ENCODE data around the gene EIF4E1B. TPM values are rescaled to one million over a fixed set of nuclear protein-coding genes. Genes with fewer than 3 reads are reported as not detected.

EIF4E1B gene
- not detected for total RNA-seq
- not detected for total RNA-seq (2013)
- total RNA-seq, result 0 to 0.05 (median 0) reads per million in 29 experiments

- H3K27me3 Mint-ChIP-seq, result peaks cover 52 to 80% of the 10 kb centered on the region in 2 donors
- ChIA-PET CTCF (interaction anchor here in 1 of 2 donors (0.6 to 1.5 kb wide), 2 partner anchors 11 to 31 kb away, joined by 4 to 5 read pairs; no protein-coding TSS in a partner anchor), POLR2A (interaction anchor here in 1 of 2 donors (0.6 kb wide), 1 partner anchor 31 kb away, joined by 3 read pairs; no protein-coding TSS in a partner anchor)
- H3K4me1 Mint-ChIP-seq, result peaks cover 6 to 28% (median 13%) of the 10 kb centered on the region in 3 donors
- DNase-seq, result peak in 16 of 35 experiments; percentile 7 to 60 (median 38)
- no peak within 1 kb of the TSS for H3K27ac Mint-ChIP-seq
- H3K36me3 ChIP-seq (ENCODE audit: control insufficient read depth in 2 of 2, extremely low read depth in 1 of 2, insufficient read depth in 1 of 2, low read length in 1 of 2), result no peaks in the 10 kb centered on the region
- peaks cover 2 to 17% of the 10 kb centered on the region in 2 experiments for H3K4me1 ChIP-seq (ENCODE audit: control insufficient read depth in 1 of 2, extremely low read depth in 1 of 2, insufficient read depth in 2 of 2, low read length in 2 of 2)
- H3K9me3 ChIP-seq, result no peaks in the 10 kb centered on the region
- peak within 1 kb of the TSS in 1 of 2 donors; percentile 62 for H3K4me3 ChIP-seq (ENCODE audit: control insufficient read depth in 1 of 2, extremely low read depth in 1 of 2, low read length in 1 of 2)
- 2% methylated on average over 82 of the region's 94 CpGs for WGBS (ENCODE audit: insufficient coverage)
- peak within 1 kb of the TSS; percentile 24 to 58 (median 47) for H3K4me3 Mint-ChIP-seq
- no peaks in the 10 kb centered on the region for H3K9me3 Mint-ChIP-seq
- peaks cover 24 to 88% of the 10 kb centered on the region in 2 experiments for H3K27me3 ChIP-seq (replicated peaks in 1 of 2; ENCODE audit: control insufficient read depth in 2 of 2, extremely low read depth in 1 of 2, insufficient read depth in 2 of 2, low read length in 1 of 2)
- no peaks in the 10 kb centered on the region for H3K36me3 Mint-ChIP-seq
- no peak within 1 kb of the TSS for H3K27ac ChIP-seq (ENCODE audit: low read length)
- ATAC-seq (replicated peaks in 1 of 4), result peak; percentile 85 to 95 (median 91)
These were observed at the start of gene EIF4E1B, which contains the start of gene SNCB for GRCh38 chr5:176629853-176630680. EIF4E1B (plus strand) TSS chr5:176630675; CDS start chr5:176642788, 12,113 bp downstream. SNCB (minus strand) TSS chr5:176630534; CDS start chr5:176629654, 880 bp downstream.

- 95% methylated on average over 9 of the region's 12 CpGs for WGBS (ENCODE audit: insufficient coverage)
- no peaks in the 10 kb centered on the region for H3K36me3 Mint-ChIP-seq
- CTCF ChIA-PET, result no interaction called here
These were observed 49.1 kb upstream of the EIF4E1B start for GRCh38 chr5:176581361-176581760.

GRCh38 chr5:176583076-176583475 lies 47.4 kb upstream of the EIF4E1B start:
- WGBS (ENCODE audit: insufficient coverage), result 85% methylated on average over 3 of the region's 4 CpGs
- Histone ChIP-seq H3K27ac (ENCODE audit: low read length) (no peak overlapping the region), H3K27me3 (replicated peaks in 1 of 2; ENCODE audit: control insufficient read depth in 2 of 2, extremely low read depth in 1 of 2, insufficient read depth in 2 of 2, low read length in 1 of 2) (peaks cover 0 to 9% of the 10 kb centered on the region in 2 experiments), H3K9me3 (no peaks in the 10 kb centered on the region), H3K4me3 (ENCODE audit: control insufficient read depth in 1 of 2, extremely low read depth in 1 of 2, low read length in 1 of 2) (no peak overlapping the region), H3K4me1 (ENCODE audit: control insufficient read depth in 1 of 2, extremely low read depth in 1 of 2, insufficient read depth in 2 of 2, low read length in 2 of 2) (peaks cover 0 to 5% of the 10 kb centered on the region in 2 experiments), H3K36me3 (ENCODE audit: control insufficient read depth in 2 of 2, extremely low read depth in 1 of 2, insufficient read depth in 1 of 2, low read length in 1 of 2) (no peaks in the 10 kb centered on the region)
- H3K27ac Mint-ChIP-seq, result no peak overlapping the region
- ChIA-PET POLR2A (no interaction called here), CTCF (no interaction called here)
- no peak for DNase-seq
- no peaks in the 10 kb centered on the region for H3K27me3 Mint-ChIP-seq
- peaks cover 0 to 3% (median 2%) of the 10 kb centered on the region in 3 donors for H3K4me1 Mint-ChIP-seq
- peaks cover 0 to 5% (median 0%) of the 10 kb centered on the region in 3 donors for H3K9me3 Mint-ChIP-seq
- no peak for ATAC-seq (replicated peaks in 1 of 4)
- no peak overlapping the region for H3K4me3 Mint-ChIP-seq
- H3K36me3 Mint-ChIP-seq, result no peaks in the 10 kb centered on the region

More at GRCh38 chr5:176581361-176581760, 49.1 kb upstream of the EIF4E1B start:
- peaks cover 0 to 8% (median 2%) of the 10 kb centered on the region in 3 donors for H3K4me1 Mint-ChIP-seq
- Histone ChIP-seq H3K36me3 (ENCODE audit: control insufficient read depth in 2 of 2, extremely low read depth in 1 of 2, insufficient read depth in 1 of 2, low read length in 1 of 2) (no peaks in the 10 kb centered on the region), H3K9me3 (no peaks in the 10 kb centered on the region), H3K27me3 (replicated peaks in 1 of 2; ENCODE audit: control insufficient read depth in 2 of 2, extremely low read depth in 1 of 2, insufficient read depth in 2 of 2, low read length in 1 of 2) (peaks cover 0 to 9% of the 10 kb centered on the region in 2 experiments), H3K4me3 (ENCODE audit: control insufficient read depth in 1 of 2, extremely low read depth in 1 of 2, low read length in 1 of 2) (no peak overlapping the region), H3K27ac (ENCODE audit: low read length) (no peak overlapping the region), H3K4me1 (ENCODE audit: control insufficient read depth in 1 of 2, extremely low read depth in 1 of 2, insufficient read depth in 2 of 2, low read length in 2 of 2) (peaks cover 0 to 8% of the 10 kb centered on the region in 2 experiments)
- H3K4me3 Mint-ChIP-seq, result no peak overlapping the region
- no peak for DNase-seq
- no peak for ATAC-seq (replicated peaks in 1 of 4)
- POLR2A ChIA-PET, result no interaction called here
- no peaks in the 10 kb centered on the region for H3K27me3 Mint-ChIP-seq
- H3K9me3 Mint-ChIP-seq, result peaks cover 0 to 5% (median 0%) of the 10 kb centered on the region in 3 donors
- no peak overlapping the region for H3K27ac Mint-ChIP-seq

GRCh38 chr5:176587398-176587797 lies 43.1 kb upstream of the EIF4E1B start:
- no peak overlapping the region for H3K4me3 ChIP-seq (ENCODE audit: control insufficient read depth in 1 of 2, extremely low read depth in 1 of 2, low read length in 1 of 2)
- WGBS (ENCODE audit: insufficient coverage), result 87% methylated on average over 3 of the region's 7 CpGs
- no peak overlapping the region for H3K27ac Mint-ChIP-seq
- no peaks in the 10 kb centered on the region for H3K36me3 ChIP-seq (ENCODE audit: control insufficient read depth in 2 of 2, extremely low read depth in 1 of 2, insufficient read depth in 1 of 2, low read length in 1 of 2)
- H3K36me3 Mint-ChIP-seq, result no peaks in the 10 kb centered on the region
- peaks cover 0 to 9% of the 10 kb centered on the region in 2 experiments for H3K27me3 ChIP-seq (replicated peaks in 1 of 2; ENCODE audit: control insufficient read depth in 2 of 2, extremely low read depth in 1 of 2, insufficient read depth in 2 of 2, low read length in 1 of 2)
- no peak for ATAC-seq (replicated peaks in 1 of 4)
- CTCF ChIA-PET, result interaction anchor here in 1 of 2 donors (0.6 to 0.7 kb wide), 3 partner anchors 9 to 17 kb away, joined by 3 to 5 read pairs (median 3); no protein-coding TSS in a partner anchor
- no peaks in the 10 kb centered on the region for H3K9me3 ChIP-seq
- H3K4me1 Mint-ChIP-seq, result no peaks in the 10 kb centered on the region
- H3K4me3 Mint-ChIP-seq, result no peak overlapping the region
- H3K9me3 Mint-ChIP-seq, result peaks cover 0 to 5% (median 0%) of the 10 kb centered on the region in 3 donors
- no peak for DNase-seq
- no peak overlapping the region for H3K27ac ChIP-seq (ENCODE audit: low read length)
- H3K4me1 ChIP-seq (ENCODE audit: control insufficient read depth in 1 of 2, extremely low read depth in 1 of 2, insufficient read depth in 2 of 2, low read length in 2 of 2), result no peaks in the 10 kb centered on the region
- H3K27me3 Mint-ChIP-seq, result no peaks in the 10 kb centered on the region
- POLR2A ChIA-PET, result no interaction called here

GRCh38 chr5:176588297-176588696 lies 42.2 kb upstream of the EIF4E1B start:
- Mint-ChIP-seq H3K27ac (no peak overlapping the region), H3K36me3 (no peaks in the 10 kb centered on the region), H3K4me1 (no peaks in the 10 kb centered on the region), H3K27me3 (no peaks in the 10 kb centered on the region), H3K9me3 (peaks cover 0 to 5% (median 0%) of the 10 kb centered on the region in 3 donors), H3K4me3 (no peak overlapping the region)
- Histone ChIP-seq H3K27me3 (replicated peaks in 1 of 2; ENCODE audit: control insufficient read depth in 2 of 2, extremely low read depth in 1 of 2, insufficient read depth in 2 of 2, low read length in 1 of 2) (peaks cover 0 to 11% of the 10 kb centered on the region in 2 experiments), H3K36me3 (ENCODE audit: control insufficient read depth in 2 of 2, extremely low read depth in 1 of 2, insufficient read depth in 1 of 2, low read length in 1 of 2) (no peaks in the 10 kb centered on the region), H3K27ac (ENCODE audit: low read length) (no peak overlapping the region), H3K4me3 (ENCODE audit: control insufficient read depth in 1 of 2, extremely low read depth in 1 of 2, low read length in 1 of 2) (no peak overlapping the region), H3K4me1 (ENCODE audit: control insufficient read depth in 1 of 2, extremely low read depth in 1 of 2, insufficient read depth in 2 of 2, low read length in 2 of 2) (no peaks in the 10 kb centered on the region), H3K9me3 (no peaks in the 10 kb centered on the region)
- DNase-seq (no peak), ATAC-seq (replicated peaks in 1 of 4) (no peak)
- POLR2A ChIA-PET, result no interaction called here
- CTCF ChIA-PET, result no interaction called here

- no peak for DNase-seq
- no peak overlapping the region for H3K4me3 Mint-ChIP-seq
- H3K36me3 Mint-ChIP-seq, result no peaks in the 10 kb centered on the region
- H3K27ac Mint-ChIP-seq, result no peak overlapping the region
- H3K36me3 ChIP-seq (ENCODE audit: control insufficient read depth in 2 of 2, extremely low read depth in 1 of 2, insufficient read depth in 1 of 2, low read length in 1 of 2), result no peaks in the 10 kb centered on the region
- H3K9me3 ChIP-seq, result no peaks in the 10 kb centered on the region
- H3K27me3 Mint-ChIP-seq, result no peaks in the 10 kb centered on the region
- no peak overlapping the region for H3K27ac ChIP-seq (ENCODE audit: low read length)
- H3K27me3 ChIP-seq (replicated peaks in 1 of 2; ENCODE audit: control insufficient read depth in 2 of 2, extremely low read depth in 1 of 2, insufficient read depth in 2 of 2, low read length in 1 of 2), result peaks cover 0 to 15% of the 10 kb centered on the region in 2 experiments
- no peak overlapping the region for H3K4me3 ChIP-seq (ENCODE audit: control insufficient read depth in 1 of 2, extremely low read depth in 1 of 2, low read length in 1 of 2)
- H3K4me1 Mint-ChIP-seq, result no peaks in the 10 kb centered on the region
- ChIA-PET POLR2A (no interaction called here), CTCF (interaction anchor here in 1 of 2 donors (0.6 kb wide), 1 partner anchor 23 kb away, joined by 4 read pairs; no protein-coding TSS in a partner anchor)
- 90% methylated on average over 25 of the region's 31 CpGs for WGBS (ENCODE audit: insufficient coverage)
- no peaks in the 10 kb centered on the region for H3K4me1 ChIP-seq (ENCODE audit: control insufficient read depth in 1 of 2, extremely low read depth in 1 of 2, insufficient read depth in 2 of 2, low read length in 2 of 2)
- H3K9me3 Mint-ChIP-seq, result peaks cover 0 to 5% (median 0%) of the 10 kb centered on the region in 3 donors
- ATAC-seq (replicated peaks in 1 of 4), result no peak
These were observed 41.3 kb upstream of the EIF4E1B start for GRCh38 chr5:176589039-176589769.

Data from T-cell (primary cell).